Measurements from ENCODE around the gene MUC5B. TPM values are rescaled to one million over a fixed set of nuclear protein-coding genes. Genes with fewer than 3 reads are reported as not detected.
A peak's percentile ranks its signal among the peaks of the same experiment; 100 is the strongest.

Gene MUC5B
- total RNA-seq, 2 donors from 2014 or later: not detected

- Histone ChIP-seq H3K4me3 (ENCODE audit: low read length) (peak overlapping the region; percentile 77), H3K4me1 (ENCODE audit: control insufficient read depth, insufficient read depth, low read length) (no peaks in the 10 kb centered on the region), H3K27ac (ENCODE audit: low read depth, low read length) (no peak overlapping the region), H3K27me3 (ENCODE audit: control insufficient read depth, insufficient read depth, low read length, poor library complexity, severe bottlenecking) (peaks cover under 1% of the 10 kb centered on the region), H3K9me3 (ENCODE audit: control insufficient read depth, low read length) (peaks cover 23% of the 10 kb centered on the region), H3K36me3 (ENCODE audit: control insufficient read depth, insufficient read depth, low read length) (no peaks in the 10 kb centered on the region), H3K9ac (ENCODE audit: extremely low read depth, low read length, poor library complexity, severe bottlenecking) (peak overlapping the region; percentile 51)
- peaks cover 14% of the 10 kb centered on the region for H3K36me3 Mint-ChIP-seq (ENCODE audit: low read depth)
- no peak overlapping the region for H3K27ac Mint-ChIP-seq
- peaks cover 24% of the 10 kb centered on the region for H3K27me3 Mint-ChIP-seq (ENCODE audit: insufficient read depth)
- peak; percentile 28 for DNase-seq
- TF ChIP-seq CTCF (conservative IDR thresholded peaks at IDR 0.05): no peak
- peaks cover 6% of the 10 kb centered on the region for H3K4me1 Mint-ChIP-seq
- WGBS, 2 experiments (ENCODE audit: insufficient coverage in 1 of 2, insufficient read length in 1 of 2): 87 to 88% methylated on average over 18 to 21 of the region's 21 CpGs
- peaks cover 22% of the 10 kb centered on the region for H3K9me3 Mint-ChIP-seq
- peak overlapping the region; percentile 60 for H3K4me3 Mint-ChIP-seq
These were observed 85.3 kb downstream of the MUC5B start for GRCh38 chr11:1307998-1308742.

- Histone ChIP-seq H3K27ac (ENCODE audit: low read depth, low read length) (peak overlapping the region; percentile 53), H3K27me3 (ENCODE audit: control insufficient read depth, insufficient read depth, low read length, poor library complexity, severe bottlenecking) (peaks cover 6% of the 10 kb centered on the region), H3K9ac (ENCODE audit: extremely low read depth, low read length, poor library complexity, severe bottlenecking) (peak overlapping the region; percentile 51), H3K4me1 (ENCODE audit: control insufficient read depth, insufficient read depth, low read length) (no peaks in the 10 kb centered on the region), H3K4me3 (ENCODE audit: low read length) (peak overlapping the region; percentile 77), H3K36me3 (ENCODE audit: control insufficient read depth, insufficient read depth, low read length) (no peaks in the 10 kb centered on the region), H3K9me3 (ENCODE audit: control insufficient read depth, low read length) (peaks cover 23% of the 10 kb centered on the region)
- Mint-ChIP-seq H3K9me3 (peaks cover 22% of the 10 kb centered on the region), H3K36me3 (ENCODE audit: low read depth) (peaks cover 14% of the 10 kb centered on the region), H3K27ac (no peak overlapping the region), H3K27me3 (ENCODE audit: insufficient read depth) (peaks cover 31% of the 10 kb centered on the region), H3K4me3 (peak overlapping the region; percentile 60), H3K4me1 (peaks cover 6% of the 10 kb centered on the region)
- 6 to 7% methylated on average over 17 to 58 of the region's 58 CpGs for WGBS, 2 experiments (ENCODE audit: insufficient coverage in 1 of 2, insufficient read length in 1 of 2)
- DNase-seq: no peak
- TF ChIP-seq CTCF (conservative IDR thresholded peaks at IDR 0.05): no peak
These were observed 86.1 kb downstream of the MUC5B start for GRCh38 chr11:1308743-1309497.

- Mint-ChIP-seq H3K27ac (peak within 1 kb of the TSS; percentile 81), H3K4me1 (peaks cover 6% of the 10 kb centered on the region), H3K36me3 (ENCODE audit: low read depth) (peaks cover 12% of the 10 kb centered on the region), H3K9me3 (peaks cover 27% of the 10 kb centered on the region), H3K27me3 (ENCODE audit: insufficient read depth) (peaks cover 38% of the 10 kb centered on the region), H3K4me3 (peak within 1 kb of the TSS; percentile 60)
- no peak for TF ChIP-seq CTCF (conservative IDR thresholded peaks at IDR 0.05)
- peak within 1 kb of the TSS; percentile 77 for H3K4me3 ChIP-seq (ENCODE audit: low read length)
- peaks cover 6% of the 10 kb centered on the region for H3K27me3 ChIP-seq (ENCODE audit: control insufficient read depth, insufficient read depth, low read length, poor library complexity, severe bottlenecking)
- peak within 1 kb of the TSS; percentile 51 for H3K9ac ChIP-seq (ENCODE audit: extremely low read depth, low read length, poor library complexity, severe bottlenecking)
- peak; percentile 99 for DNase-seq
- peak within 1 kb of the TSS; percentile 79 for H3K27ac ChIP-seq (ENCODE audit: low read depth, low read length)
- WGBS, 2 experiments (ENCODE audit: insufficient coverage in 1 of 2, insufficient read length in 1 of 2): 6 to 23% methylated on average over 21 to 97 of the region's 97 CpGs
- no peaks in the 10 kb centered on the region for H3K4me1 ChIP-seq (ENCODE audit: control insufficient read depth, insufficient read depth, low read length)
- no peaks in the 10 kb centered on the region for H3K36me3 ChIP-seq (ENCODE audit: control insufficient read depth, insufficient read depth, low read length)
- peaks cover 23% of the 10 kb centered on the region for H3K9me3 ChIP-seq (ENCODE audit: control insufficient read depth, low read length)
These were observed 86.8 kb downstream of the MUC5B start, which contains the start of gene TOLLIP for GRCh38 chr11:1309498-1310317. Gene TOLLIP, minus strand, starts transcription at chr11:1309632. Its CDS starts 134 bp downstream, at chr11:1309498.
